SHP77 (cell line): ENCODE data around the gene GZMM.

Experiments used
- DNase-seq, 2 experiments: peaks; one replicate each; lab custom pipeline; 2025; lab: John Stamatoyannopoulos, UW

GZMM gene

DNA sequence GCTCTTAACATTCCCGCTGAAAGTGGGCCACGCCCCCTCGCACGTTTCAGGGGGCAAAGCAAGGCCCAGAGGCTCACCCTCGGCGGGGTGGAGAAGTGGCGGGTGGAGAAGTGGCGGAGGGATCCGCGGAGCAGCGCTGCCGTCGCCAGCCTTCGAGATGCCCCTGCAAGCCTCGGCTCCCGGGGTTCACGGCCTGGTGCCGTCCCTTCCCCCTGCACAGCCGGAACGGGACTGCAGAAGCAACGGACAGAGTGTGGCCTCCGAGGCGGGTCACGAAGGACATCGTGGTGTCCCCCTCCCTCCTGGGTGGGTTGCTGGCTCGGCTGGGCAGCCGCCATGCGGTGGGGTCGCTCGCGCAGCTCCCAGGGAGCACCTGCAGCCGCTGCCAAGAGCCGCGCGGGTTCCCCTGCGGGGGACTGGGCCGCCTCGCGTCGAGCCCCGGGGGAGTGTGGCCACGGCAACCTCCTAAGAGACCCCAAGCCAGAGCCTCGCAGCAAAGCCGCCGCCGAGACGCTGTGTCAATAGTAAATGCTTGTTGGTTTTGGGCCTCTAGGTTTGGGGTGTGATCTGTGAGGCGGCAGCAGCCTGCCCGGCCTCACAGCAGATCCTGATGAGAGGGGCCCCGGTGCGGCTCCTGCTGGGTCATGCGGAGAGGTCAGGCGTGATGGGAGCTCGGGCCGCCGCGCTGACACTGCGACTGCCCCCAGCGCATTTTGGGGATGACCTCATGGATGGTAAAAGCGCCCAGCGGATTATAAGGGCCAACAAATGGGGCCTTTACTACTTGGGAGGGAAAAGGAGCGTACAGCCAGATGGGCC, 31.1 kb upstream of the GZMM start:
- peak; percentile 82 to 89 for DNase-seq

DNA sequence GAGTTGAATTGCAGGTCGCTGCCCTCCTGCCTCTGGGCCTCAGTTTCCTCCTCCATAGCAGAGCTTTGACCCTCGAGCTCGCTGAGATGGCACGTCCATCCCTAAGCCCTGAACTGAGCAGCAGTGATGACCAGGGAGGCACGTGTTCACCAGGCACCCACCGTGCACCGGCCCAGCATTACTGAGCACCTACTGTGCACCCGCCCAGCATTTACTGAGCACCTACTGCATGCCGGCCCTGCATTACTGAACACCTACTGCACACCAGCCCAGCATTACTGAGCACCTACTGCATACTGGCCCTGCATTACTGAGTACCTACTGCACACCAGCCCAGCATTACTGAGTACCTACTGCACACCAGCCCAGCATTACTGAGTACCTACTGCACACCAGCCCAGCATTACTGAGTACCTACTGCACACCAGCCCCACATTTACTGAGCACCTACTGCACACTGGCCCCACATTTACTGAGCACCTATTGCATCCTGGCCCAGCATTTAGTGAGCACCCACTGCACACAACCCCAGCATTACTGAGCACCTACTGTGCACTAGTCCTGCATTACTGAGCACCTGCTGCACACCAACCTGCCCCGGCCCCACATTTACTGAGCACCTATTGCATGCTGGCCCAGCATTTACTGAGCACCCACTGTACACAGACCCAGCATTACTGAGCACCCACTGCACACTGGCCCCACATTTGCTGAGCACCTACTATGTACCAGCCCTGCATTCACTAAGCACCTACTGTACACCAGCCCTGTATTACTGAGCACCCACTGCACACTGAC, 30.3 kb upstream of the GZMM start:
- DNase-seq: no peak

DNA sequence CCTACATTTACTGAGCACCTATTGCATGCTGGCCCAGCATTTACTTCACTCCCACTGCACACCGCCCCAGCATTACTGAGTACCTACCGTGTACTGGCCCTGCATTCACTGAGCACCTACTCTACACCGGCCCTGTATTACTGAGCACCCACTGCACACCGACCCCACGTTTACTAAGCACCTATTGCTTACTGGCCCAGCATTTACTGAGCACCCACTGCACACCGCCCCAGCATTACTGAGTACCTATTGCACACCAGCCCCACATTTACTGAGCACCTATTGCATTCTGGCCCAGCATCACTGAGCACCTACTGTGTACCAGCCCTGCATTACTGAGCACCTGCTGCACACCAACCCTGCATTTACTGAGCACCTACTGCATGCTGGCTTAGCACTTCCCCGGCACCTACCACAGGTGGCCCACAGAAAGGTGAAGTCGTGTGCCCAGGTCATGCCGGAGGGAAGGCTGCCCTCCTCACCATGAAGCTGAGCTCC, 29.6 kb upstream of the GZMM start:
- DNase-seq: no peak

DNA sequence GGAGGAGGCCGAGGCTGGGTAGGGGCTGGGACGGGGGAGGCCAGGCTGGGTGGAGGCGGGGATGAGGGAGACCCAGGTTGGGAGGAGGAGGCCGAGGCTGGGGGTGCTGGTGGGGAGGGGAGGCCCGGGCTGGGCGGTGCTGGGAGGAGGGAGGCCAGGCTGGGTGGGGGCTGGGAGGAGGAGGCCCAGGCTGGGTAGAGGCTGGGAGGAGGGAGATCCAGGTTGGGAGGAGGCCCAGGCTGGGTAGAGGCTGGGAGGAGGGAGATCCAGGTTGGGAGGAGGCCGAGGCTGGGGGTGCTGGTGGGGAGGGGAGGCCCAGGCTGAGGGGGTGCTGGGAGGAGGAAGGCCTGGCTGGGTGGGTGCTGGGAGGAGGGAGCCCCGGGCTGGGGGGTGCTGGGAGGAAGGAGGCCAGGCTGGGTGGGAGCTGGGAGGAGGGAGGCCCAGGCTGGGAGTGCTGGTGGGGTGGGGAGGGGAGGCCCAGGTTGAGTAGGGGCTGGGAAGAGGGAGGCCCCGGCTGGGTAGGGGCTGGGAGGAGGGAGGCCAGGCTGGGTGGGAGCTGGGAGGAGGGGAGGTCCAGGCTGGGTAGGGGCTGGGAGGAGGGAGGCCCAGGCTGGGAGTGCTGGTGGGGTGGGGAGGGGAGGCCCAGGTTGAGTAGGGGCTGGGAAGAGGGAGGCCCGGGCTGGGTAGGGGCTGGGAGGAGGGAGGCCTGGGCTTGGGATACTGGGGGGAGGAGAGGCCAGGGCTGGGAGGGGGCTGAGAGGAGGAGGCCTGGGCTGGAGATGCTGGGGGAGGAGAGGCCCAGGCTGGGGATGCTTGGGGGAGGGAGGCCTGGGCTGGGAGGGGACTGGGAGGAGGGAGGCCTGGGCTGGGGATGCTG, 25.9 kb upstream of the GZMM start:
- no peak for DNase-seq

DNA sequence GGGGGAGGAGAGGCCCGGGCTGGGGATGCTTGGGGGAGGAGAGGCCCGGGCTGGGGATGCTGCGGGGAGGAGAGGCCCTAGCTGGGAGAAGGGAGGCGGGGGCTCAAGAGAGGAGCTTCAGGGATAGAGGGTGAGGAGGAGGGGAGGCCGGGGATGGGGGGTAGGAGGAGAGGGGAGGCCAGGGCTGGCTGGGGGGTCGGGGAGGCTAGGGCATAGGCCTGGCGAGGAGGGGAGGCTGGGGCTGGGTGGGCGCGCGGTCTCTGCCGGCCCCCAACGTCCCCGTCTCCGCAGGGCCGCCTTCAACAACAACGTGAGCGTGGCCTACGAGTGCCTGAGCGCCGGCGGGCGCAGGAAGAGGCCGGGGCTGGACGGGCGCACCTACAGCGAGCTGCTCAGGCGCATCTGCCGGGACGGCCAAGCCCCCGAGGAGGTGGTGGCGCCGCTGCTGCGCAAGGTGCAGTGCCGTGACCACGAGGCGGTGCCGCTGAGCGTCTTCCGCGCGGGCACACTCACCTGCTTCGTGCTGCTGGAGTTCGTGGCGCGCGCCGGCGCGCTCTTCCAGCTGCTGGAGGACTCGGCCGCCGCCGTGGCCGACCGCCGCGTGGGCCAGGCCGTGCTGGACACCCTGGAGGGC, 25.1 kb upstream of the GZMM start:
- no peak for DNase-seq

DNA sequence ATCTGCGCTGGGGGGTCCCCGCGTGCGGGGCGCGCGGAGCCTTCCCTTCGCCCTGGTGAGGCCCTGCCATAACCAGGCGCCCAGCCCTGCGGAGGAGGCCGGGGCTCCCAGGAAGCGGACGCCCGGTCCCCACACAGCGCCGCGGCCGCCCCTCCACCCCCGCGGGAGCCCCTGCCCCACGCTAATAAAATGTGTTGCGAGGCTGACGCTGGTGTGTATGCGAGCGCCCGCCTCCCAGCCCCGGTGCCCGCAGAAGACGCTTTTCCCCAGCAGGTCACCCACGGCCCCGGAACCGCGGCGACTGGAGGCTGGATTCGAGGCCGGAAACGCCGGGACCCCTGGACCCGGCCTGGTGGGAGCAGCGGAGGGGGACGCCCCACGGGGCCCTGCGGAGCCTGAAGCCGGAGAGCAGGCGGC, 24.4 kb upstream of the GZMM start:
- DNase-seq: no peak

DNA sequence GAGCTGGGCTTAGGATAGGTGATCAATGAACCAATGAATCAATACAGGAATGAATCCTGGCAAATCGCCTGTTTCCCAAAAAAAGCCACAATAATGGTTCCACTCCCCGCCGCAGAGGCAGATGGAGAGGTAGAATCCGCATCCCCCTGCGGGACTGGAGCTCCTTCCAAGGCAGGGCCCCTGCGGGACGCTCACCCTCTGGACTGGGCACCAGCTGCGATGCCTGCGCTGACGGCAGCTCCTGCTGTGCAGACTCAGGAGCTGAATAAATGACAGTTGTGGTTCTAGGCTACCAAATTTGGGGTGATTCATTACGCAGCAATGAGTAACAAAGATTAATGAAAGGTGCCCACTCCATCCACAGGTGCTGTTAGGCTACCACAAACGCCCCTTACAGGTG, 21.1 kb upstream of the GZMM start:
- DNase-seq: no peak

DNA sequence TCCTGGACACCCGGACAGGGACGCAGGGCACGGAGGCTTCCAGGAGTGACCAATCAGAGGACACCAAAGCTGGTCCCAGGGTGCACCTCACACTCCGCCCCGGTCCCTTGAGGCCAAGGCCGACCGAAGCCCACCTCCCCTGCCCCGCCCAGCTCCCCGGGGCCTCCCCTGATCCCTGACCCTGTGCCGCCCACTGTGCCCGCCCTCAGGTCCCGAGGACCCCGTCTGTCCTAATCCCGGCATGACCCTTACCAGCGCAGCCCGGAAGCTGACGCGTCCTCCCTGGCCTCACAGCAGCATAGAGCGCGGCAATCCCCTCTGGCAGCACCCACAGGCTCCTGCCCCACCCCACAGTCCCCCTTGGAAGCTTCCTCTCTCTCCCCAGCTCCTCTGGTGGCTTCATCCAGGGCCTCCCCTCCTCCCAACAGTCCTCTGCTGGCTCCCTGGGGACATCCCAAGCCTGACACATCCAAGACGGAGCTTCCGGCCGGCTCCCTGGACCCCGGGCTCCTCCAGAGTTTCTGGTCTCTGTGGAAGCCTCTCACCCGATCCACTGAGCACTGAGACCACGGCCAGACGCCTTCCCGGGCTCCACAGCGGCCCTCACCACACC, 19.7 kb upstream of the GZMM start:
- no peak for DNase-seq

DNA sequence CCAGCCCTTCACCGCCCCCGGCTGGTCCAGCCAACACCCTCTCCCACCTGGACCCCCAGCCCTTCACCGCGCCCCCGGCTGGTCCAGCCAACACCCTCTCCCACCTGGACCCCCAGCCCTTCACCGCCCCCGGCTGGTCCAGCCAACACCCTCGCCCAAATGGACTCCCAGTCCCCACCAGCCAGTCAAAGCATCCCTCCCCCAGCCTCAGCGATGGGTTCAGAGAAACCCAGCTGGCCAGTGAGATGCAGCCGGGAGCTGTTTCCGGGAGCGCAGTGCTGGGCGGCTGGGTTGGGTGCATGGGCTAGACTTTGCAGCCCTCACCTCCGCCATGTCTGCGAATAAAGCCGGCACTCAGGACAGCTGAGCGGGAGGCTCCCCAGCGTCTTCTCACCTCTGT, 18.8 kb upstream of the GZMM start:
- DNase-seq: no peak

DNA sequence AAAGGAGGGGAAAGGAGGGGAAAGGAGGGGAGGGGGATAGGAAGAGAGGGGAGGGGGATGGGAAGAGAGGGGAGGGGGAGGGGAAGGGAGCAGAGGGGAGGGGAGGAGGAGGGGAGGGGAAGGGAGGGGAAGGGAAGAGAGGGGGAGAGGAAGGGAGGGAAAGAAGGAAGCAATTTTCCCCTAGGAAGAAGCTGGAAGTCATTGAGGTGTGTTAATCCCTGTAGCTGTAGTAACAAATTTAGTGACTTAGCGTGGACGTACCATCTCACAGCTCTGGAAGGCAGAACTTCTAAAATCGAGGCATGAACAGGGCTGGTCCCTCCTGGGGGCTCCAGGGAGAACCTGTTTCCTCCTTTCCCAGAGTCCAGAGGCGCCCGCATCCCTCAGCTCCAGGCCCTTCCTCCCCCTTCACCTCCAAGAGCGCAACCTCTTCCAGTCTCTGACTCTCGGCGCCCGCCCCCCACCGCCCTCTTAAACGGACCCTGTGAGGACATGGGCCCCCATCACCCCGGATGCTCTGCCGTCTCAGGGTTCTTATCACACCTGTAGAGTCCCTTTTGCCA, 17.9 kb upstream of the GZMM start:
- DNase-seq: no peak

DNA sequence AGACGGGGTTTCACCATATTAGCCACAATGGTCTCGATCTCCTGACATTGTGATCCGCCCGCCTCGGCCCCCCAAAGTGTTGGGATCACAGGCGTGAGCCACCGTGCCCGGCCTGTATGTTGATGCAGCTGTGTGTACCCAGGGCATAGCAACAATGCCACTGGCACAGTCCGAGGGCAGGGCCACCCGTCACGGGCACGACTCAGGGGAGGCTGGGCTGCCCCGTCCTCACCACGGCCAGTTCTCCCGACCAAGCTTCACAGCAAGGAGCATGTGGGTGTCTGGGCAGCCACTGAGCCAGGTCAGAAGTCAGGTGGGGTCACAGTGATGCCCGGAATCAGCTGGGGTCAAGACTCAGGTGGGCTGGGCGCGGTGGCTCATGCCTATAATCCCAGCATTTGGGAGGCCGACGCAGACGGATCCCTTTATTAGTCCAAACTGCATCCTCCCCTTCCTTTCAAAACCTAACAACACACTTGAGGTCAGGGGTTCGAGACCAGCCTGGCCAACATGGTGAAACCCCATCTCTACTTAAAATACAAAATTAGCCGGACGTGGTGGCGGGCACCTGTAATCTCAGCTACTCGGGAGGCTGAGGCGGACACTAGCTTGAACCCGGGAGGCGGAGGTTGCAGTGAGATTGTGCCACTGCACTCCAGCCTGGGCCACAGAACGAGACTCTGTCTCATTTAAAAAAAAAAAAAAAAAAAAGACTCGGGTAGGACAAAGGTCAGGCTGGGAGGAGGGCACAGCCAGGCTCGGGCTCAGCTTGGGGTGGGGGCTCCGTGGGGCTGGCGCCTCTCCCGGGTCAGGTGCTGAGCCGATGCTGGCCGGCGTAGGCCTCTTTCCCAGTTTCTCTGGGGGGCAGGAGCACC, 13.5 kb upstream of the GZMM start:
- no peak for DNase-seq

DNA sequence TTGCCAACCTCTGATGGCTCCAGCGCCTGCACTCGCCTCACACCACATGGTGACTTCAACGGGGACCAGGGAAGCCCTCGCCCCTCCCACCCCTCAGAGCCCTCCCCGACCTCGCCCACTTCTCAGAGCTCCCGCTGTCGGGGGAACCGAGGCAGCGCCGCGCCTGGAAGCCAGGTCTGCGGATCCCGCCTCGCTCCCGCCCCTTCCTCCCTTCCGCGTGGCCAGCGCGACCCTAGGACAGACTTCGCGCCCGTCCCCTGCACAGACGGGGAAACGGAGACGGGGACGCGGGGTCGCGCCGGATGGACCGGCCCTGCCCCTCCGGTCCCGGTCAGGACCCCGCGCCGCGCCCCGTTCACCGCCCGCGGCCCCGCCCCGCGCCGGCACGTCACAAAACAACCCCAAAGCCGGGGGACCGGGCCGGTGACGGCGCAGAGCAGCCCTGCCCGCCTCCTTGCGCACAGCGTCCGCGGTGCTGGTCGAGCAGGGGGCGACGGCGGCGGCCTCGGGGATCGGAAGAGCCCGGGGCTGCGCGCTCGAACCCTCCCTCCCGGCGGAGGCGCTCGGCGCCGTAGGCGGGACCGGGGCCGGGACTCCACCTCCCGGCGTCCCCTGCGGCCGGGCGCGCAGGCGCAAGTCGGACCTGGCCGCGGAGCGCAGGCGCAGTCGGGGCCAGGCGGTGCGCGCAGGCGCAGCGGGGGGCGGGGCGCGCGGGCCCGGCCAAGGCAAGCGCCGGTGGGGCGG, 12.7 kb upstream of the GZMM start:
- peak; percentile 63 to 81 for DNase-seq

DNA sequence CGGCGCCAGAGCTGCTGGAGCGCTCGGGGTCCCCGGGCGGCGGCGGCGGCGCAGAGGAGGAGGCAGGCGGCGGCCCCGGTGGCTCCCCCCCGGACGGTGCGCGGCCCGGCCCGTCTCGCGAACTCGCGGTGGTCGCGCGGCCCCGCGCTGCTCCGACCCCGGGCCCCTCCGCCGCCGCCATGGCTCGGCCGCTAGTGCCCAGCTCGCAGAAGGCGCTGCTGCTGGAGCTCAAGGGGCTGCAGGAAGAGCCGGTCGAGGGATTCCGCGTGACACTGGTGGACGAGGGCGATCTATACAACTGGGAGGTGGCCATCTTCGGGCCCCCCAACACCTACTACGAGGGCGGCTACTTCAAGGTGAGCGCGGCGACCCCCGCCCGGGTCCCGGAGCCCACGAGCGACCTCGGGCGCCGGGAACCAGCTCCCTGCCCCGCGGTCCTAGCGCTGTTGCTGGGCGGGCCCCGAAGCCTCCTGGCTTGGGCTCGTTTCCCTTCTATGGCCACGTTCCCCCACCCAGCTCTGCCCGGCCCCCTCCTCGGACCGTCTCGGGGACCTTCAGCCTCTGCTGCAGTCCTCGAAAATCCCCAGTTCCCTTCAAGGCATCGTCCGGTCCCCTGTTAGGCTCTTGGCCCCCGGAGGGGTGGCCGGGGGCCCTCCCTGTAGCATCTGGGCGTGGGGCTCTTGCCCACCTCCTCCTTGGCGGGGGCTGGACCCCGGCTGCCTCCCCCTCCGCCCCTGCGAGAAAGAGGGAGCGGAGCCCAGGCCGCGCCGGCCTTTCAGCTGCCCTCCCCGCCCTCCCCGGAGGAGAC, 11.9 kb upstream of the GZMM start, which contains the start of gene CDC34:
TSS of gene CDC34 (plus strand) at position 8 of the 808 bp plus-strand sequence. CDS start at position 180, 172 bp downstream.
- DNase-seq: no peak

DNA sequence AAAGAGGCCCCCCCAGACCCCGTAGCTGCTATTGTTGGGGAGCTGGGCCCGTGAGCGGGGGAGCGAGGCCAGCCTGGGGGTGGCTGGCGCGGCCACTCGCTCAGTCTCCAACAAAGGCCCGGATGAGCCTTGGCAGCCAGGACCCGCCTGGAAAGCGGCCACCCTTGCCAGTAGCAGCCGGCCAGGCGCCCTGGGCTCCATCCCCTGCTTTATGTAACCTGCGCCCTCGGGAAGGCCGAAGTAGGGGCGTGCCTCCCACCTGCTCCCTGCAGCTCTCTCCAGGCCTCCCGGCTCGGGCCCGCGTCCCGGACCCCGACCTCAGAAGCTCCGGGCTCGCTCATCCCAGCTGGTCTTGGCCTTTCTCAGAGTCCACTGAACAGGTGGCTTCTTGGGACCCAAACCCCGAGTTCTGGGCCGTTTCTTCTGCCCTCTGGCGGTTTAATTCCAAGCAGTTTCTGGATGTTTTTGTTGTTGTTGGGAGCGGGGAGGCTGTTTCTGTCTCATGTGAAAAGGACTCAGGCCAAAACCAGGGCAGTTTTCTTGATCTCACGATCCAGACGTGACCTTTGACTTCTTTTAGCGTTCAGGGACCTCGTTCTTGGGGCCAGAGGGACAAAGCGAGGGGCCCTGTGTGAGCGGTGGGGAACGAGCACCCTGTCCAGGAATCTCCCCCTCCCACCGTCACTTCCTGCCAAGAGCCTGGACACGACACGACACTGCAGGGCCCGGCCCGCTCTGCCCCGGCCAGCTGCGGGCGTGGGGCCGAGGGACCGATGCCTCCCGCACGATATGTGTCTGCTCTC, 11.1 kb upstream of the GZMM start:
- DNase-seq: no peak

DNA sequence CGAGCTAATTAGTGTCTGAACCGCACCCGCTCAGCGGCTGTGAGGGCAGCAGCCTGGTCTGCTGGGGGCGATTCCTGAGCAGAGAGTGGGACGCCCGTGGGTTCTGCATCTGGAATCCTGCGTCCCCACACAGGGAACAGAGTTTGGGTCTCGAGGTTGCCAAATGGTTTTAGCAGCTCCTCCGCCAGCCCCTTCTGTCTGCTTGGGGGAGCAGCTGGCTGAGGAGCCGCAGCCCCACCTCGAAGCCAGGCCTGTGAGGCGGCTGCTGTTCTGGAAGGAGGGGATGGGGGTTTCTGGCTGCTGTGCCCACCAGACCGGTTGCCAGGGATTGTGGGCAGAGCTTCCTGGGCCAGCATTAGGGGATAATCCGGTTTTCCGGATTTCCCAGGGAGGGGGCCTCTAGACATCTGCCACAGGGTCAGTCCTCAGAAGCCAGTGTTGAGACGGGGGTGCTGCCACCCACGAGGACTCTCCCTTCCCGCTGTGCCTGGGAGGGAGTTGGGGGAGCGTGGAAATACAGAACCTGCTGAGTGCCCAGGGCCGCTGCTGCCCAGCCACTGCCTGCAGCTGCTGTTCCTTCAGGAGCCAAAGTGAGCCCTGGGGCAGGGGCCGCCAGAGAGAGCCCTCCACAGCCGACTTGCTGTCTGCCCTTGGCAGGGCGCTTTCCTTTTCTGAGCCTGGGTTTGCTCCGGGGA, 10.3 kb upstream of the GZMM start:
- no peak for DNase-seq

DNA sequence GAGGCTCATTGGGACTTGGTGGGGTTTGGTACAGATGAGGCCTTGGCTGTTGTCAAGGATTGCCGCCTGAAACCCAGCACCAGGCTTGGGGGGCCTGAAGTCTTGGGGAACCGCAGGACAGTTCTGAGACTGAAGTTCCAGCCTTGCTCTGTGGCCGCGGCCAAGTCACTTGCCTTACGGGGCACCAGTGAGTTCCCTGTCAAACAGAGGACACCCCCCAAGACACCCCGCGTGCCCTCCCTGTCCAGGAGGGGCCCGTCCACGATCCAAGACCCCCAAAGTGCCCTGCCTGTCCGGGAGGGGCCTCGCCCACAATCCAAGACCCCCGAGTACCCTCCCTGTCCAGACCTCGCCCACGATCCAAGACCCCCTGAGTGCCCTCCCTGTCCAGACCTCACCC, 9.8 kb upstream of the GZMM start:
- DNase-seq: no peak
